Ishikawa (cell line): ENCODE measurements around the gene MT1X.

Experiments
- EP300 ChIP-seq: IDR thresholded peaks from 2 replicates; pipeline ENCODE4 v1.6.1; 2012; ENCODE audit warnings: borderline replicate concordance
- NFIC ChIP-seq: IDR thresholded peaks from 2 replicates; pipeline ENCODE4 v1.6.1; 2012
- RAD21 ChIP-seq: IDR thresholded peaks from 2 replicates; pipeline ENCODE4 v1.6.1; 2012; ENCODE audit warnings: low read depth
- TAF1 ChIP-seq: IDR thresholded peaks from 2 replicates; pipeline ENCODE4 v1.6.1; 2012; ENCODE audit warnings: low read depth, mild to moderate bottlenecking
- TF ChIP-seq, protein P1 (sequence below): IDR thresholded peaks from 2 replicates; pipeline ENCODE4 v1.6.1; 2012; ENCODE audit warnings: low read depth, mild to moderate bottlenecking
- TF ChIP-seq, protein P2 (sequence below): IDR thresholded peaks from 2 replicates; pipeline ENCODE4 v1.6.1; 2012

GRCh38 chr16:56672761-56673536, 9.3 kb upstream of the MT1X start:
- TF ChIP-seq EP300 (no peak), RAD21 (no peak), NFIC (no peak), TAF1 (no peak)
- TF ChIP-seq, protein P1, sequence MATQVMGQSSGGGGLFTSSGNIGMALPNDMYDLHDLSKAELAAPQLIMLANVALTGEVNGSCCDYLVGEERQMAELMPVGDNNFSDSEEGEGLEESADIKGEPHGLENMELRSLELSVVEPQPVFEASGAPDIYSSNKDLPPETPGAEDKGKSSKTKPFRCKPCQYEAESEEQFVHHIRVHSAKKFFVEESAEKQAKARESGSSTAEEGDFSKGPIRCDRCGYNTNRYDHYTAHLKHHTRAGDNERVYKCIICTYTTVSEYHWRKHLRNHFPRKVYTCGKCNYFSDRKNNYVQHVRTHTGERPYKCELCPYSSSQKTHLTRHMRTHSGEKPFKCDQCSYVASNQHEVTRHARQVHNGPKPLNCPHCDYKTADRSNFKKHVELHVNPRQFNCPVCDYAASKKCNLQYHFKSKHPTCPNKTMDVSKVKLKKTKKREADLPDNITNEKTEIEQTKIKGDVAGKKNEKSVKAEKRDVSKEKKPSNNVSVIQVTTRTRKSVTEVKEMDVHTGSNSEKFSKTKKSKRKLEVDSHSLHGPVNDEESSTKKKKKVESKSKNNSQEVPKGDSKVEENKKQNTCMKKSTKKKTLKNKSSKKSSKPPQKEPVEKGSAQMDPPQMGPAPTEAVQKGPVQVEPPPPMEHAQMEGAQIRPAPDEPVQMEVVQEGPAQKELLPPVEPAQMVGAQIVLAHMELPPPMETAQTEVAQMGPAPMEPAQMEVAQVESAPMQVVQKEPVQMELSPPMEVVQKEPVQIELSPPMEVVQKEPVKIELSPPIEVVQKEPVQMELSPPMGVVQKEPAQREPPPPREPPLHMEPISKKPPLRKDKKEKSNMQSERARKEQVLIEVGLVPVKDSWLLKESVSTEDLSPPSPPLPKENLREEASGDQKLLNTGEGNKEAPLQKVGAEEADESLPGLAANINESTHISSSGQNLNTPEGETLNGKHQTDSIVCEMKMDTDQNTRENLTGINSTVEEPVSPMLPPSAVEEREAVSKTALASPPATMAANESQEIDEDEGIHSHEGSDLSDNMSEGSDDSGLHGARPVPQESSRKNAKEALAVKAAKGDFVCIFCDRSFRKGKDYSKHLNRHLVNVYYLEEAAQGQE: no peak
- TF ChIP-seq, protein P2, sequence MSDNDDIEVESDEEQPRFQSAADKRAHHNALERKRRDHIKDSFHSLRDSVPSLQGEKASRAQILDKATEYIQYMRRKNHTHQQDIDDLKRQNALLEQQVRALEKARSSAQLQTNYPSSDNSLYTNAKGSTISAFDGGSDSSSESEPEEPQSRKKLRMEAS: no peak
